Gastrocnemius medialis (tissue), 4 donors: ENCODE measurements around the gene ETAA1.

Source experiments
- POLR2A ChIP-seq, 2 donors: fragments of 450-650 bp; IDR thresholded peaks; one replicate each; pipeline ENCODE4 v1.6.1; 2017; ENCODE audit warnings: antibody characterized with exemption in 2 of 2, mild to moderate bottlenecking in 2 of 2, moderate library complexity in 2 of 2
- TF ChIP-seq, protein P1 (sequence below), 5 experiments: fragments of 450-650 bp in 3 of 5; fragments of 200-600 bp in 2 of 5; sonication (generic) in 2 of 5; IDR thresholded peaks in 4 of 5; conservative IDR thresholded peaks in 1 of 5; 1 replicate in 4 of 5; 2 replicates in 1 of 5; pipeline ENCODE4 v1.5.1; 2016 to 2019; ENCODE audit warnings: antibody characterized with exemption in 5 of 5, mild to moderate bottlenecking in 3 of 5, moderate library complexity in 3 of 5

DNA sequence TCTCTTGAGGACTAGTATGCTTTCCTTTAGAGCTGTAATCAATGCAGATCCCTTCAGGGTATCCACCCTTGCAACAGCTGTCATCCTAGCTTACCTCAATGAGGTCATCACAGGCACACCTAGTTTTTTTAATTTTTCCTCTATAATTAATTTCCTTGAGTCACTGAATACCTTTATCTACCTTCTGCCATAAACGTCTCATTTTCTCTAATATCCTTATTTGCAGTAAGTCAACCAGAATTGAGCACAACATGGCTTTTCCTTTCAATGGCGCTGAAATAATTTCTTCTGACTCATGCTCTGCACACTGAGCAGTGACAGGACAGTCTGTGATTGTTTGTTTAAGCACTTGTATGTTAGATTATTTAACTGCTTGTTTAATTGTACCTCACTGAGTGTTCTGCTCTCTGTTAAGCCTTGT is 49.4 kb downstream of the ETAA1 start:
- TF ChIP-seq, protein P1, sequence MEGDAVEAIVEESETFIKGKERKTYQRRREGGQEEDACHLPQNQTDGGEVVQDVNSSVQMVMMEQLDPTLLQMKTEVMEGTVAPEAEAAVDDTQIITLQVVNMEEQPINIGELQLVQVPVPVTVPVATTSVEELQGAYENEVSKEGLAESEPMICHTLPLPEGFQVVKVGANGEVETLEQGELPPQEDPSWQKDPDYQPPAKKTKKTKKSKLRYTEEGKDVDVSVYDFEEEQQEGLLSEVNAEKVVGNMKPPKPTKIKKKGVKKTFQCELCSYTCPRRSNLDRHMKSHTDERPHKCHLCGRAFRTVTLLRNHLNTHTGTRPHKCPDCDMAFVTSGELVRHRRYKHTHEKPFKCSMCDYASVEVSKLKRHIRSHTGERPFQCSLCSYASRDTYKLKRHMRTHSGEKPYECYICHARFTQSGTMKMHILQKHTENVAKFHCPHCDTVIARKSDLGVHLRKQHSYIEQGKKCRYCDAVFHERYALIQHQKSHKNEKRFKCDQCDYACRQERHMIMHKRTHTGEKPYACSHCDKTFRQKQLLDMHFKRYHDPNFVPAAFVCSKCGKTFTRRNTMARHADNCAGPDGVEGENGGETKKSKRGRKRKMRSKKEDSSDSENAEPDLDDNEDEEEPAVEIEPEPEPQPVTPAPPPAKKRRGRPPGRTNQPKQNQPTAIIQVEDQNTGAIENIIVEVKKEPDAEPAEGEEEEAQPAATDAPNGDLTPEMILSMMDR (IDR thresholded peaks at IDR 0.05 in 4 of 5, conservative IDR thresholded peaks at IDR 0.05 in 1 of 5), result no peak
- no peak for TF ChIP-seq POLR2A (IDR thresholded peaks at IDR 0.05)
